GM12864 (cell line): ENCODE data around the gene FOXO1.
A peak's percentile ranks its signal among the peaks of the same experiment; 100 is the strongest.

Source experiments
- DNase-seq: peaks from one replicate; pipeline ENCODE4 v3.0.0-alpha.2; 2011; ENCODE audit warnings: low read depth
- H3K4me3 ChIP-seq: 2 replicates; pipeline ENCODE4 v1.5.1; 2011; ENCODE audit warnings: mild to moderate bottlenecking, low read depth, low read length, control low read depth
- CTCF ChIP-seq: IDR thresholded peaks from 2 replicates; pipeline ENCODE4 v1.5.1; 2011; ENCODE audit warnings: low read depth, mild to moderate bottlenecking, moderate library complexity, low read length, control low read depth, inconsistent platforms; ENCODE audit errors: missing control alignments

Gene FOXO1

GRCh38 chr13:40639221-40639681 lies 27.2 kb downstream of the FOXO1 start:
- no peak overlapping the region for H3K4me3 ChIP-seq
- DNase-seq = no peak

GRCh38 chr13:40637643-40638042 lies 28.8 kb downstream of the FOXO1 start:
- H3K4me3 ChIP-seq = no peak overlapping the region
- no peak for DNase-seq
- no peak for TF ChIP-seq CTCF

More at GRCh38 chr13:40639221-40639681, 27.2 kb downstream of the FOXO1 start:
- TF ChIP-seq CTCF = no peak

GRCh38 chr13:40635315-40635995 lies 31.0 kb downstream of the FOXO1 start:
- DNase-seq = no peak

GRCh38 chr13:40632915-40633314 lies 33.5 kb downstream of the FOXO1 start:
- no peak for DNase-seq
- H3K4me3 ChIP-seq = no peak overlapping the region
- no peak for TF ChIP-seq CTCF

More at GRCh38 chr13:40635315-40635995, 31.0 kb downstream of the FOXO1 start:
- H3K4me3 ChIP-seq = no peak overlapping the region
- TF ChIP-seq CTCF = no peak

- no peak overlapping the region for H3K4me3 ChIP-seq
- no peak for DNase-seq
- no peak for TF ChIP-seq CTCF
Observed at GRCh38 chr13:40631605-40632004, 34.8 kb downstream of the FOXO1 start.

GRCh38 chr13:40629678-40630384 lies 36.6 kb downstream of the FOXO1 start:
- DNase-seq = peak; percentile 67
- no peak for TF ChIP-seq CTCF
- H3K4me3 ChIP-seq = peak overlapping the region; percentile 36; the same call in 1 of the 2 replicates

- no peak for DNase-seq
Observed at GRCh38 chr13:40626977-40627376, 39.5 kb downstream of the FOXO1 start.

More at GRCh38 chr13:40626977-40627376, 39.5 kb downstream of the FOXO1 start:
- H3K4me3 ChIP-seq = no peak overlapping the region
- TF ChIP-seq CTCF = no peak
